MM.1S (cell line): ENCODE data around the gene EIF4E.

ENCODE experiments used
- DNase-seq: peaks from one replicate; pipeline ENCODE4 v3.0.0-alpha.2; 2015
- H2AFZ ChIP-seq: fragments of 300-600 bp; sonication (generic); 2 replicates; pipeline ENCODE4 v1.6.0; 2016; ENCODE audit warnings: antibody characterized with exemption, low read length
- H3F3A ChIP-seq: fragments of 300-600 bp; sonication (generic); 2 replicates; pipeline ENCODE4 v1.6.1; 2016; ENCODE audit warnings: mild to moderate bottlenecking, antibody characterized with exemption, low read length, moderate library complexity, mixed read lengths; ENCODE audit not compliant: insufficient read depth
- H3K27ac ChIP-seq: fragments of 300-600 bp; sonication (generic); 2 replicates; pipeline ENCODE4 v1.5.1; 2016; ENCODE audit warnings: mild to moderate bottlenecking, low read length
- H3K27me3 ChIP-seq: fragments of 300-600 bp; sonication (generic); replicated peaks from 2 replicates; pipeline ENCODE4 v1.6.0; 2016; ENCODE audit warnings: low read length; ENCODE audit not compliant: insufficient read depth
- H3K36me3 ChIP-seq: fragments of 300-600 bp; sonication (generic); replicated peaks from 2 replicates; pipeline ENCODE4 v1.6.1; 2016; ENCODE audit warnings: mild to moderate bottlenecking, low read length, mixed read lengths; ENCODE audit not compliant: insufficient read depth
- H3K4me1 ChIP-seq: fragments of 300-600 bp; sonication (generic); 2 replicates; pipeline ENCODE4 v1.6.1; 2016; ENCODE audit warnings: low read length, mixed read lengths
- H3K4me2 ChIP-seq: fragments of 300-600 bp; sonication (generic); 2 replicates; pipeline ENCODE4 v1.6.0; 2016; ENCODE audit warnings: low read depth, low read length
- H3K4me3 ChIP-seq: fragments of 300-600 bp; sonication (generic); 2 replicates; pipeline ENCODE4 v1.5.1; 2016; ENCODE audit warnings: low read length, mixed read lengths
- H3K79me2 ChIP-seq: fragments of 300-600 bp; sonication (generic); 2 replicates; pipeline ENCODE4 v1.6.1; 2016; ENCODE audit warnings: mixed run types, low read length, mixed read lengths
- H3K9ac ChIP-seq: fragments of 300-600 bp; sonication (generic); 2 replicates; pipeline ENCODE4 v1.6.1; 2016; ENCODE audit warnings: low read length, mixed read lengths
- H3K9me2 ChIP-seq: fragments of 300-600 bp; sonication (generic); replicated peaks from 2 replicates; pipeline ENCODE4 v1.6.1; 2016; ENCODE audit warnings: mild to moderate bottlenecking, low read length, mixed read lengths; ENCODE audit not compliant: insufficient read depth
- H3K9me3 ChIP-seq: fragments of 300-600 bp; sonication (generic); replicated peaks from 2 replicates; pipeline ENCODE4 v1.6.1; 2016; ENCODE audit warnings: mild to moderate bottlenecking, low read length, mixed read lengths; ENCODE audit not compliant: insufficient read depth
- H4K20me1 ChIP-seq: fragments of 300-600 bp; sonication (generic); 2 replicates; pipeline ENCODE4 v1.6.1; 2016; ENCODE audit warnings: mild to moderate bottlenecking, low read length, moderate library complexity, mixed read lengths; ENCODE audit not compliant: insufficient read depth
- CTCF ChIP-seq: fragments of 300-600 bp; sonication (generic); IDR thresholded peaks from 2 replicates; pipeline ENCODE4 v1.5.1; 2016; ENCODE audit warnings: antibody characterized with exemption, low read length, mixed read lengths
- EZH2 ChIP-seq: fragments of 300-600 bp; sonication (generic); optimal IDR thresholded peaks from 2 replicates; pipeline ENCODE3; 2017; ENCODE audit warnings: low read depth, mild to moderate bottlenecking, antibody characterized with exemption, low read length, mixed read lengths
- EZH2phosphoT487 ChIP-seq: fragments of 300-600 bp; sonication (generic); IDR thresholded peaks from 2 replicates; pipeline ENCODE4 v1.6.1; 2018; ENCODE audit warnings: antibody characterized with exemption, low read length

Gene EIF4E

GRCh38 chr4:98864560-98864959 is 64.4 kb downstream of the EIF4E start:
- TF ChIP-seq EZH2 (no peak), CTCF (no peak), EZH2phosphoT487 (no peak)
- no peaks in the 10 kb centered on the region for H3K79me2 ChIP-seq
- H3K27ac ChIP-seq, result no peak overlapping the region
- no peak for DNase-seq
- H3K4me1 ChIP-seq, result no peaks in the 10 kb centered on the region
- no peaks in the 10 kb centered on the region for H3K36me3 ChIP-seq
- no peak overlapping the region for H3K4me3 ChIP-seq
- H3K27me3 ChIP-seq, result no peaks in the 10 kb centered on the region
- no peak overlapping the region for H2AFZ ChIP-seq
- H3K4me2 ChIP-seq, result no peak overlapping the region
- H3K9ac ChIP-seq, result no peak overlapping the region
- H4K20me1 ChIP-seq, result no peaks in the 10 kb centered on the region
- no peaks in the 10 kb centered on the region for H3K9me2 ChIP-seq
- H3K9me3 ChIP-seq, result no peaks in the 10 kb centered on the region
- H3F3A ChIP-seq, result no peaks in the 10 kb centered on the region

- TF ChIP-seq CTCF (no peak), EZH2 (no peak), EZH2phosphoT487 (no peak)
- Histone ChIP-seq H3K4me1 (no peaks in the 10 kb centered on the region), H2AFZ (no peak overlapping the region), H3K9ac (no peak overlapping the region), H3F3A (no peaks in the 10 kb centered on the region), H3K27me3 (no peaks in the 10 kb centered on the region), H3K36me3 (no peaks in the 10 kb centered on the region), H3K79me2 (no peaks in the 10 kb centered on the region), H3K9me3 (no peaks in the 10 kb centered on the region), H3K4me2 (no peak overlapping the region), H3K4me3 (no peak overlapping the region), H3K9me2 (no peaks in the 10 kb centered on the region), H3K27ac (no peak overlapping the region), H4K20me1 (no peaks in the 10 kb centered on the region)
- no peak for DNase-seq
Observed at GRCh38 chr4:98862371-98862770, 66.6 kb downstream of the EIF4E start.

GRCh38 chr4:98861100-98861884 is 67.6 kb downstream of the EIF4E start:
- H3K9me3 ChIP-seq, result no peaks in the 10 kb centered on the region
- H3K27me3 ChIP-seq, result no peaks in the 10 kb centered on the region
- no peak for DNase-seq
- no peaks in the 10 kb centered on the region for H3F3A ChIP-seq
- no peaks in the 10 kb centered on the region for H3K79me2 ChIP-seq
- H3K27ac ChIP-seq, result no peak overlapping the region
- no peak overlapping the region for H3K4me3 ChIP-seq
- no peak for TF ChIP-seq EZH2phosphoT487
- TF ChIP-seq EZH2, result no peak
- TF ChIP-seq CTCF, result no peak
- H4K20me1 ChIP-seq, result no peaks in the 10 kb centered on the region
- H3K9me2 ChIP-seq, result no peaks in the 10 kb centered on the region
- no peaks in the 10 kb centered on the region for H3K4me1 ChIP-seq
- no peak overlapping the region for H2AFZ ChIP-seq
- no peak overlapping the region for H3K9ac ChIP-seq
- no peak overlapping the region for H3K4me2 ChIP-seq
- H3K36me3 ChIP-seq, result no peaks in the 10 kb centered on the region
